CD4-positive, alpha-beta T cell (primary cell): ENCODE results near the gene KRT33B. TPM values are rescaled to one million over a fixed set of nuclear protein-coding genes. Genes with fewer than 3 reads are reported as not detected.
A peak's percentile ranks its signal among the peaks of the same experiment; 100 is the strongest.

Experiments used
- ATAC-seq: fragments of 200-7000 bp; cut with Tn5 transposase; one replicate; pipeline ENCODE4 v1.10.0; 2022; ENCODE audit warnings: mild to moderate bottlenecking; ENCODE audit not compliant: poor library complexity
- CTCF ChIA-PET: fragments of 350-600 bp; sonication (Branson Sonifier 250); formaldehyde crosslinking; loops from one replicate; lab custom pipeline; 2021; ENCODE audit warnings: antibody characterized with exemption, inconsistent platforms; lab: Charles Lee
- POLR2A ChIA-PET: fragments of 350-600 bp; sonication (Branson Sonifier 250); formaldehyde crosslinking; loops from one replicate; lab custom pipeline; 2021; ENCODE audit warnings: antibody characterized with exemption, inconsistent platforms; lab: Charles Lee
- DNase-seq, 14 experiments: peaks; one replicate each; pipeline ENCODE4 v3.0.0-alpha.2; 2013 to 2020; ENCODE audit warnings: mixed read lengths in 2 of 14
- H3K27ac ChIP-seq, 2 donors: one replicate each; pipeline versions ENCODE4 v1.5.1 to v1.7.0; 2013; ENCODE audit warnings: low read length in 2 of 2, low read depth in 1 of 2, mild to moderate bottlenecking in 1 of 2
- H3K27me3 ChIP-seq, 2 experiments: 1 replicate in 1 of 2; 2 replicates in 1 of 2; pipeline versions ENCODE4 v1.6.1 to v1.7.0; 2013; ENCODE audit warnings: low read length in 2 of 2, control low read depth in 1 of 2, mild to moderate bottlenecking in 1 of 2, moderate library complexity in 1 of 2; ENCODE audit not compliant: insufficient read depth in 2 of 2, control insufficient read depth in 1 of 2
- H3K36me3 ChIP-seq: one replicate; pipeline ENCODE4 v1.6.1; 2013; ENCODE audit warnings: low read length, control low read depth; ENCODE audit not compliant: insufficient read depth
- H3K4me1 ChIP-seq: one replicate; pipeline ENCODE4 v1.6.1; 2013; ENCODE audit warnings: low read length, control low read depth; ENCODE audit not compliant: insufficient read depth
- H3K4me3 ChIP-seq: one replicate; pipeline ENCODE4 v1.5.1; 2013; ENCODE audit warnings: mild to moderate bottlenecking, low read length, moderate library complexity
- H3K9me3 ChIP-seq, 2 experiments: 1 replicate in 1 of 2; 2 replicates in 1 of 2; pipeline versions ENCODE4 v1.6.1 to v1.7.0; 2013; ENCODE audit warnings: low read length in 2 of 2, mild to moderate bottlenecking in 2 of 2, control low read depth in 1 of 2, moderate library complexity in 1 of 2; ENCODE audit not compliant: control insufficient read depth in 1 of 2, insufficient read depth in 1 of 2
- H3K27ac Mint-ChIP-seq: one replicate; pipeline ENCODE4 v1.8.0; 2020; ENCODE audit warnings: mixed read lengths
- H3K27me3 Mint-ChIP-seq: one replicate; pipeline ENCODE4 v1.8.0; 2021; ENCODE audit warnings: mixed read lengths
- H3K36me3 Mint-ChIP-seq: one replicate; pipeline ENCODE4 v1.8.0; 2021; ENCODE audit warnings: low read depth, mixed read lengths
- H3K4me1 Mint-ChIP-seq: one replicate; pipeline ENCODE4 v1.8.0; 2021; ENCODE audit warnings: low read depth, mixed read lengths
- H3K4me3 Mint-ChIP-seq: one replicate; pipeline ENCODE4 v1.8.0; 2020; ENCODE audit warnings: mild to moderate bottlenecking, mixed read lengths
- H3K9me3 Mint-ChIP-seq: one replicate; pipeline ENCODE4 v1.8.0; 2020; ENCODE audit warnings: mixed read lengths
- intact Hi-C, 2 experiments: fragments of 100-400 bp; cut with DNase I in 1 of 2; cut with micrococcal nuclease in 1 of 2; formaldehyde crosslinking; loops; one replicate each; pipeline versions ENCODE4 v1.15.1 to v1.9.0; 2023 to 2025; cut with DNase I, micrococcal nuclease
- total RNA-seq, 174 experiments: library from RNA in 2 of 174; stranded (reverse) in 2 of 174; gene quantifications; one replicate each; pipeline ENCODE4 v1.2.3 and lab custom pipeline; 2021 to 2026
- TF ChIP-seq, protein P1 (sequence below): fragments of 200-600 bp; IDR thresholded peaks from one replicate; pipeline ENCODE4 v1.8.0; 2022; ENCODE audit warnings: antibody characterized with exemption, mild to moderate bottlenecking

Gene KRT33B
- total RNA-seq, 2 experiments from 2014 or later, result not detected

DNA sequence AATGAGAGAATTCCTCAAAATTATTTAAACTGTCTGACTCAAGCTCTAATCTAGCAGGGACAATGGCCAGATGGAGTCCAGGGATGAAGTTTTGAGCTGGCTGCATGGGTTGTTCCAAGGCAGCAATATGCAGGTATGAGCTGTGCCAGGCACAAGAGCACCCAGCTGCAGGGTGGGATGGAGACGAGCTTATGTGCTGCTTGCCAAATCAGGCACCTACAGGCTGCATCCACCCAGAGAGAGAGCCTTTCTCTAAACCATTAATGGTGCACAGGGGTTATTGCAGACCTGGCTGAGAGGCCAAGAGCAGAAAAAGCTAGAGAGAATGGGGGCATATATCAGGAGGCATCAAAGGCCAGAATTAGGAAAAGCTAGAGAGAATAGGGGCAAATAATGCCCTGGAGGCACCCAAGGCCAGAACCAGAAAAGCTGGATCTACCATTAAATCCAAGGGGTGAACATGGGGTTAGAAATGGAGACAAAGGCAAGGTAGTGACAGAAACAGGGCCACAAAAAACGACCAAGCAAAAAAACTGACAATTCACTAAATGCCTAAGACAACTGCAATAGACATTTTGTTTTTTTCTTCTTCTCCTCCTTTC, 29.9 kb downstream of the KRT33B start:
- Histone ChIP-seq H3K9me3 (peaks cover 0 to 13% of the 10 kb centered on the region in 2 experiments), H3K36me3 (no peaks in the 10 kb centered on the region), H3K27me3 (no peaks in the 10 kb centered on the region), H3K4me1 (peaks cover 81% of the 10 kb centered on the region), H3K4me3 (no peak overlapping the region), H3K27ac (peak overlapping the region; percentile 87 to 88)
- ChIA-PET CTCF (interaction anchor here (1.5 to 3.0 kb wide), 2 partner anchors 17 to 209 kb away, joined by 4 to 15 read pairs; no protein-coding TSS in a partner anchor), POLR2A (interaction anchor here (1.0 to 5.6 kb wide), 4 partner anchors 8 to 326 kb away, joined by 3 to 61 read pairs (median 4); partner anchors contain the start of gene KRTAP16-1)
- Mint-ChIP-seq H3K9me3 (peaks cover 3% of the 10 kb centered on the region), H3K4me1 (peaks cover 81% of the 10 kb centered on the region), H3K27me3 (no peaks in the 10 kb centered on the region), H3K36me3 (peaks cover 26% of the 10 kb centered on the region), H3K27ac (peak overlapping the region; percentile 94), H3K4me3 (peak overlapping the region; percentile 64)
- DNase-seq, result peak in 1 of 14 experiments; percentile 34
- ATAC-seq, result no peak
- intact Hi-C loops, result loop anchor here in 1 of 2 experiments (1.0 to 5.0 kb wide), 3 partner anchors 31 to 208 kb away; no protein-coding TSS in a partner anchor
- TF ChIP-seq, protein P1, sequence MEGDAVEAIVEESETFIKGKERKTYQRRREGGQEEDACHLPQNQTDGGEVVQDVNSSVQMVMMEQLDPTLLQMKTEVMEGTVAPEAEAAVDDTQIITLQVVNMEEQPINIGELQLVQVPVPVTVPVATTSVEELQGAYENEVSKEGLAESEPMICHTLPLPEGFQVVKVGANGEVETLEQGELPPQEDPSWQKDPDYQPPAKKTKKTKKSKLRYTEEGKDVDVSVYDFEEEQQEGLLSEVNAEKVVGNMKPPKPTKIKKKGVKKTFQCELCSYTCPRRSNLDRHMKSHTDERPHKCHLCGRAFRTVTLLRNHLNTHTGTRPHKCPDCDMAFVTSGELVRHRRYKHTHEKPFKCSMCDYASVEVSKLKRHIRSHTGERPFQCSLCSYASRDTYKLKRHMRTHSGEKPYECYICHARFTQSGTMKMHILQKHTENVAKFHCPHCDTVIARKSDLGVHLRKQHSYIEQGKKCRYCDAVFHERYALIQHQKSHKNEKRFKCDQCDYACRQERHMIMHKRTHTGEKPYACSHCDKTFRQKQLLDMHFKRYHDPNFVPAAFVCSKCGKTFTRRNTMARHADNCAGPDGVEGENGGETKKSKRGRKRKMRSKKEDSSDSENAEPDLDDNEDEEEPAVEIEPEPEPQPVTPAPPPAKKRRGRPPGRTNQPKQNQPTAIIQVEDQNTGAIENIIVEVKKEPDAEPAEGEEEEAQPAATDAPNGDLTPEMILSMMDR, result no peak

DNA sequence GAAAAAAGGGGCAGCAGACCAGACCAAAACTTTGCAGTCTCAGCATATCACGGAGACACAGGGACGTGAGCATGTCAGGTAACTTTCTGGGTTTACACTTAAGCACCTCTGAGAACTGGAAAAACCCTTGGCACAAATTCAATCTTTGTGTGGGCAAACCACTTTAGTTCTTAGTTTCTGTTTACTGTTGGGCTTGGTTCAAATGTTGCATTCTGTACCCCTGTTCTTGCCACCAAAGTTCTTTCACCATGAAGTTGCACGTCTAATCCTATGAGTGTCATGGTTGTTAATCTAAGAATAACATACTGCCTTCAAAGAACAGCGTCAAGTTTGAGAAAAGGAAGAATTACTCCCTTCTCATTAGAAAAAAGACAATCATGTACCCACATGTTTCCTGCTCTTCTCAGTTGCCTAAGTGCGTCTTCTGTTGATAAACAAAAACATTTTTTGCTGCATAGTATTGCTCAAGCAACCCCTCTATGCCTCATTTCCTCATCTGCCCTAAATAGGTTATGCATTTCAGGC, 30.6 kb downstream of the KRT33B start:
- no peaks in the 10 kb centered on the region for H3K27me3 ChIP-seq
- ATAC-seq (peak; percentile 83), DNase-seq (peak in 8 of 14 experiments; percentile 25 to 93 (median 52))
- Mint-ChIP-seq H3K27ac (peak overlapping the region; percentile 94), H3K4me1 (peaks cover 88% of the 10 kb centered on the region), H3K27me3 (no peaks in the 10 kb centered on the region), H3K9me3 (peaks cover 3% of the 10 kb centered on the region), H3K4me3 (peak overlapping the region; percentile 23), H3K36me3 (peaks cover 22% of the 10 kb centered on the region)
- TF ChIP-seq, protein P1, result no peak
- ChIA-PET CTCF (interaction anchor here (1.1 to 3.0 kb wide), 3 partner anchors 17 to 310 kb away, joined by 3 to 15 read pairs (median 4); no protein-coding TSS in a partner anchor), POLR2A (interaction anchor here (0.6 to 5.6 kb wide), 7 partner anchors 8 to 1016 kb away, joined by 3 to 61 read pairs (median 3); partner anchors contain the start of gene KRTAP16-1)
- peaks cover 88% of the 10 kb centered on the region for H3K4me1 ChIP-seq
- peak overlapping the region; percentile 87 to 88 for H3K27ac ChIP-seq
- H3K4me3 ChIP-seq, result no peak overlapping the region
- H3K36me3 ChIP-seq, result no peaks in the 10 kb centered on the region
- intact Hi-C loops, result loop anchor here in 1 of 2 experiments (1.0 to 5.0 kb wide), 3 partner anchors 31 to 208 kb away; no protein-coding TSS in a partner anchor
- H3K9me3 ChIP-seq, result peaks cover 0 to 13% of the 10 kb centered on the region in 2 experiments

DNA sequence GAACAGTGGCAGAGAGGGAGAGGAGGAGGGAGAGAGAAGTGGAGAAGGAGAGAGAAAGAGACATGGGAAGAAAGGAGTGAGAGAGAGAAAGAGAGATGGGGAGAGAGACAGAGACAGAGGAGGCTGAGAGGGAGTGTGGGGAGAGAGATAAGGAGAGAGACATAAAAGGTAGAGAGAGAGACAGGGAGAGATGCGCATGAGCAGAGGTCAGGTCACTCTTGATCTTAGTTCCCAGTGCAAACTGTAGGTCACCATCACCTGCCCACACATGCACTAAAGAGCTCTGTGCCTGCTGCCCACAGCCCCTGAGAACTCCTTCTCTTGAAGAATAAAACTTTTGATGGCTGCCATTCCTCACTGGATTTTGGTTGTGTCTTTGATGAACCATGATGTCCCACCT, 33.9 kb downstream of the KRT33B start:
- DNase-seq, result no peak
- no peaks in the 10 kb centered on the region for H3K9me3 Mint-ChIP-seq
- H3K27ac Mint-ChIP-seq, result peak overlapping the region; percentile 94
- no peaks in the 10 kb centered on the region for H3K27me3 Mint-ChIP-seq
- ChIA-PET POLR2A (interaction anchor here (0.7 to 1.0 kb wide), 2 partner anchors 27 to 28 kb away, joined by 3 read pairs; partner anchors contain the start of gene KRTAP16-1), CTCF (no interaction called here)
- H3K9me3 ChIP-seq, result no peaks in the 10 kb centered on the region
- H3K27me3 ChIP-seq, result no peaks in the 10 kb centered on the region
- intact Hi-C loops, result loop anchor here in 1 of 2 experiments (5.0 kb wide), 2 partner anchors 42 to 212 kb away; no protein-coding TSS in a partner anchor
- TF ChIP-seq, protein P1, result no peak
- H3K4me3 ChIP-seq, result no peak overlapping the region
- H3K36me3 Mint-ChIP-seq, result no peaks in the 10 kb centered on the region
- peaks cover 67% of the 10 kb centered on the region for H3K4me1 ChIP-seq
- H3K4me1 Mint-ChIP-seq, result peaks cover 76% of the 10 kb centered on the region
- H3K4me3 Mint-ChIP-seq, result peak overlapping the region; percentile 16
- H3K27ac ChIP-seq, result peak overlapping the region in 1 of 2 donors; percentile 5
- no peaks in the 10 kb centered on the region for H3K36me3 ChIP-seq
- ATAC-seq, result no peak
